SHP77 treated with DMSO at 0.1 percent for 48 hours (cell line): Measurements from ENCODE around the gene ZNF143.
"Not testable (repeated sequence)": the region's sequence is repeated elsewhere in the genome, so short reads cannot be mapped to it uniquely, and the experiment has no call there.

ENCODE experiments used
- DNase-seq: peaks from one replicate; lab custom pipeline; 2025; lab: John Stamatoyannopoulos, UW

ZNF143 gene

DNA sequence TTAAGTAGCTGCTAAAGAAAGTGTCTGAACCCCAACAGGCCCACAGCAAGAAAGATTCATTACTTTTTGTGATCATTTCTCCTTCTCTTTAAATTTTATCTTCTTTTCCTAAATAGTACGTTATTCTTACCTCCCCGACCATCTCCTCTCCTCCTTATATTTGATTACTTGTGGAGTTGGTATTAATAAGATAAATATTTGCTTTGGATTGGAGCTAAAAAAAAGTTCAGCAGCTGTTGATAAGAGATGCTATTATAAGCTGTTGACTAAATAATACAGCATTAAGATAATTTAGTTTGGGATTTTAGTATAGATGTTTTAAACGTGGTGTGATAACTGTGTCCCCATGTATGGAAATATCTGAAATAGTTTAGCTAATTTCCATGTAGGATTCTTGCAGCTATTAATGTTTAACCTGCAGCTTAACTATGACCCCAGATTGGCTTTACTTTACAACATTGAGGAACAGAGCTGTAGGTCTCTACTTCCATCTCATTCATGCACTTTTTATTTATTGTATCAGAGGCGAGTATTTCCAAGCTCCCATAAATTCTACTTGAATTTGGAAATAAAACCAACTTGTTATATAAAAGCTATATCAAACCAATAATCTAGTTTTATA lies 37.8 kb downstream of the ZNF143 start:
- DNase-seq, result no peak

DNA sequence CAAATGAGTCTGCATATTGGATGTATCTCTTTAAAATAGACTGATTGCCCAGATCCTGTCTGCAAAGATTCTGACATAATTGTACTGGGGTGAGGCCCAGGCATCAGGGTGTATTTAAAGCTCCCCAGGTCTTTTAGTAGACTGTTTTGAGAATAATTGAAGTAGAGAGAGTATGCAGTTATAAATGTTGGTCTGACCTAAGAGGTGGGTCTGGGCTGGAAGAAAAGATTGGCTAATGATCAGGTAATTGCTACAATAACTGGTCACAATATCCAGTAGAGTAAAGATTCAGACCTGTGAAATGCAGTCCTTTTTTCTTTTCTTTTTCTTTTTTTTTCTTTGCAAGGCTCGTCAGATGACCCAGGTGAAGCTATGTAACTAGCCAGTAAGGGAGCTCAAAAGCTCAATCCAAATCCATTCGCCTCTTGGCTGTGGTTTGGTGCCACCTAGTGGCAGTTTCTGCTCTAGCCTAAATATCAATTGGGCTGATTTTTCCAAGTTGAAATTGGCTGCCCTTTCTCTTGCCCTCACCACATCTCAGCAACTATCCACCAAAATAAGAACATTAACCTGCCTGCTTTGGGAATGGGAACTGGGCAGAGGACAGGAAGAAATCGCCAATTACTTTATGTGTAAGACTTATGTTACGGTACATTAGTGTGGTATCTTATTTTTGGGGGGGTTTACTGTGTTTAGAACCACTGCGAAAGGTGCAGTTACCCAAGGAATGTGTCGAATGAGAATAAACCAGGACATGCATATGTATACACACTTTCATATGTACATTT lies 45.9 kb downstream of the ZNF143 start:
- DNase-seq, result peak; percentile 10

DNA sequence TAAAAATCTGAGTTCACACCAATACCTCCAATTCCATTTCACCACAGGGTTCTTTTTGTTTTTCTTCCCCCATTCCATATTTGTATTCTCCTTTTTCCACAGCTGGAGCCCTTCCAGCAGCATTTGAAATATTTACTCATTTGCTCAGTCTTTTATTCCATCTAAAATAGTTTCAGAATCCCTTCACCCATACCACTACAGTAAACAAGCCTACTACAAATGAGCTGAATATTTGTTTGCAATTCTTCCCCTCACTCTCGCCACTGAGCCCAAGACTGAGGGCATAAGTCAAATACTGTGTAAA lies 46.4 kb downstream of the ZNF143 start:
- DNase-seq, result no peak

DNA sequence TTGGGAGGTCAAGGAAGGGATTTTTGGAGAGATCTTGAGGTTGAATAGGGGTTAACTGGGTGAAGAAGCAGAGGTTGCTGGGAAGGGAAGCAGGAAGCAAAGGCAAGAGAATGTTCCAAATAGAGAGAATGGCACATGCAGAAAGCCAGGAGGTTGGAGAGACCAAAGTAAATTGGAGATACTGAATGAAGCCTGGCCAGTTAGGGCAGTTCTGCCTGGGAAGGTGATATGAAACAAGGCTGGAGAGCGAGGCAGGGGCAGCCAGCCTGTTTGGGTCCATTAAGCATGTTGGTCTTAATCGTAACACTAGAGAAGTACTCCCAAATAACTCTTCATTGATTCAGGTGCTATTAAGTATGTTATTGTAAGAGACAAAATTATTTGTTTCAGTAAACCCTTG lies 48.2 kb downstream of the ZNF143 start:
- DNase-seq, result no peak

DNA sequence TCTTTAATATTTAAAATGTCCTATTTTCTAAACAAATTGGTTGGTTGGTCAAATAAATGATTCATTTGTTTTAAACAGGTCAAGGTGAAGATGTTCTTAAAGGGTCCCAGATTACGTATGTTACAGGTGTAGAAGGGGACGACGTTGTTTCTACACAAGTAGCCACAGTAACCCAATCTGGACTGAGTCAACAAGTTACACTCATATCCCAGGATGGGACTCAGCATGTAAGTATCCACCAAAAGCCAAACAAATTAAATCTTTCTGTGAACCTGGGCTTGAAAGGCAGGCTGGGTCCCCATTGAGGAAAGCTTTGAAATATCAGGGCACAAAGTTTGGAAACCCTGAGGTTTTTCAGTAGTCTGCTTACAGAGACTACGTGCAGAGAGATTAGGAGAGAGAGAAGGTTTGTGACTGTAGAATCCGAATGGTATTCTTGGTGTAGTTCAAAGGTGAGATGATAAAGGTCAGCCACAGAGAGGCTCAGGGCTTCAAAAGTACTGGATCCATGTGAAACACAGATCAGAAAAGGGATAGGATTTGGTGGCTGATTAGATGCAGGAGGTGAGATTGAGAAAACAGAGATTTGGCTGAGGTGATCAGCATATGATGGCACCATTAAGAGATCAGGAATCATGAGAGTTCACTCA lies 51.7 kb downstream of the ZNF143 start:
- DNase-seq, result no peak

DNA sequence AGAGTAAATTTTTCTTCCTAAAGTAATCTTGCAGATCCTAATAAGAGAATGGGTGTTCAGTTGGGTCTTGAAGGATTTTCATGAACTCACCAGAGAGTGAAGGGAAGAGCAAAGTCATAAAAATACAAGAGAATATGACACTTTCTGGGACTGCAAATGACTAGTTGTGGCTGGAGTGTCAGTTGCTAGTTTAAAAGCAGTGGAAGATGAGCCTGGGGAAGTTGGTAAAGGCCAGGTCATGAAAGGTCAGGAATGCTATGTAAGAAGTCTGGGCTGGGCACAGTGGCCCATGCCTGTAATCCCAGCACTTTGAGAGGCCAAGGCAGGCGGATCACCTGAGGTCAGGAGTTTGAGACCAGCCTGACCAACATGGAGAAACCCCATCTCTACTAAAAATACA lies 53.8 kb downstream of the ZNF143 start:
- DNase-seq, result not testable (repeated sequence)

DNA sequence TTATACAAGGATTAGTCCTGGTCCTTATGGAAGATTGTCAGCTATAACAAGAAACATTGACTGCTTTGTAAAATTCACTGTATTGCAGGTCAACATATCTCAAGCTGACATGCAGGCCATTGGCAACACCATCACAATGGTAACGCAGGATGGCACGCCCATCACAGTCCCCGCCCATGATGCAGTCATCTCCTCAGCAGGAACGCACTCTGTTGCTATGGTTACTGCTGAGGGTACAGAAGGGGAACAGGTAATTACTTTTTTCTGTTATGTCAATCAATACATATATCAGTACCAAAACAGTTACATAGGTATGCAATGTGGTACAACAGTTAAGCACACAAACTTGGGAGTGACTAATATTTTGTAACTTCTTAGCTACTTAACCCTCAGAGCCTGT lies 55.3 kb downstream of the ZNF143 start:
- no peak for DNase-seq

DNA sequence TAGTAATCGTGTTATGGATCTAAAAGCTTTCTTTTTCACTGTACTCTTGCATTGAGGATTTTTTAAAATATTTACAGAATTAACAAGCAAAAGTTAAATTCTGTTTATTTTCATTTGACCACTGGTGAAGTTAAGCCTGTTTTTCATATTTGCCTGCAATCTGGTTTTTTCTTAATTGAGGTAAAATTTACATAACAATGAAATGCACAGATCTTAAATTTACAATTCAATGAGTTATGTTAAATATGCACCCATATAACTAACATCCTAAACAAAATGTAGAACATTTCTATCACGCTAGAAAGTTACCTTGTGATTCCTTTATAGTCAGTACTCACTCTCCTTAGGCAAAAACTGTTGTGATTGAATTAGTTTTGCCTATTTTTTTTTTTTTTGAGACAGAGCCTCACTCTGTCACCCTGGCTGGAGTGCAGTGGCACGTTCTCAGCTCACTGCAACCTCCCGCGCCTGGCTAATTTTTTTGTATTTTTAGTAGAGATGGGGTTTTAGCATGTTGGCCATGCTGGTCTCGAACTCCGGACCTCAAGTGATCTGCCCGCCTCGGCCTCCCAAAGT lies 58.1 kb downstream of the ZNF143 start:
- no peak for DNase-seq

DNA sequence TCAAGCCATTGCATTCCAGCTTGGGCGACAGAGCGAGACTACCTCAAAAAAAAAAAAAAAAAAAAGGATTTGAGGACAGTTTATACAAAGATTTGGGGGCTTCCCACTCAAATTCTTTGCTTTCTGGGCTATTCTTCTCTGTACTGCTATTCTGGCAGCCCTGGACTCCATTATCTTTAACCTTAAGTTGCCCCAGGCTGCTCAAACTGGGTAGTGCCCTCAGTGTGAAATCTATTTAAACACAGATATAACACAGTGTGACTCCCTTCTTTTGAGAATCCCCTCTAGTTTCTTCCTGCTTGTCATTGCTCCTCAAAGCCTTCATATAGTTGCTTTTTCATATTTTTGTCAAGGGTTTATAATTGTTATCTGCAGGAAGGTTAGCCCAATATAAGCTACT lies 63.2 kb downstream of the ZNF143 start:
- DNase-seq, result no peak

DNA sequence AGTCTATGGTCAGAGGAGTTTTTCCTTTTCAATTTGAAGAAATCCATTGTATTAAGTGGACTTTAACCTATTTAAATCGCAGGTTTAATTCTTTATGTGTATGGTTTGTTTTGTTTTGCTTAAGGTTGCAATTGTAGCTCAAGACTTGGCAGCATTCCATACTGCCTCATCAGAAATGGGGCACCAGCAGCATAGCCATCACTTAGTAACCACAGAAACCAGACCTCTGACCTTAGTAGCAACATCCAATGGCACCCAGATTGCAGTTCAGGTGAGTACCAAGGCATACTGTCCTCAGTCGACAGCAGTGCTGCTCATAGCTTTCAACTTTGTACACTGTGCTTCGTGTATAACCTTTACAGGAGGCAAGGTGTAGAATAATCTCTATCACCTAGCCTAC lies 64.3 kb downstream of the ZNF143 start:
- no peak for DNase-seq

DNA sequence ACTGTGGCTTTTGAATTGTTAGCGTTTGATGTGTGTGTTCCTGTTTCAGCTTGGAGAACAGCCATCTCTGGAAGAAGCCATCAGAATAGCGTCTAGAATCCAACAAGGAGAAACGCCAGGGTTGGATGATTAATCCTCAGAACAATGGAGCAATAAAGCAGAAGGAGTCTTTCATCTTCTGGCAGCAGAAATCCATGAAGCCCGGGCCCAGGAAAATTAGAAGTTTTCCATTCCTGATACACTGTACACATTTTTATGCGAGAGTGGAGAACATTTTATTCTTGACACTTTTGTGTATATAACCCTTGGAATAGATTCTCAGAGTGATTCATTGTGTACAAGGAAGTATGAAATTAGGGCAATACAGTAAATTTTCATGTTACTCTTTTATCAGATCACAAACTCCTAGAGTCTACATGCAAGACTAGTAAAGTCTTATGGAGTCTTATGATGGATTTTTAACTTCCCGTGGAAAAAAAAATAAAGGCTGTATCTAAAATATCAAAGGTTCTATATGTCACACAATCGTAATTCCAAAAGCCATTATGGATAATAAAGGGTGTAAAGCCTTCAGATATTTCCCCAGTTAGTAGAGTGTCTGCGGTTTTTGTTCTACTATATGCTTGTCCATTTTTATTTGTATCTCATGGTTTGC lies 66.8 kb downstream of the ZNF143 start:
- no peak for DNase-seq

DNA sequence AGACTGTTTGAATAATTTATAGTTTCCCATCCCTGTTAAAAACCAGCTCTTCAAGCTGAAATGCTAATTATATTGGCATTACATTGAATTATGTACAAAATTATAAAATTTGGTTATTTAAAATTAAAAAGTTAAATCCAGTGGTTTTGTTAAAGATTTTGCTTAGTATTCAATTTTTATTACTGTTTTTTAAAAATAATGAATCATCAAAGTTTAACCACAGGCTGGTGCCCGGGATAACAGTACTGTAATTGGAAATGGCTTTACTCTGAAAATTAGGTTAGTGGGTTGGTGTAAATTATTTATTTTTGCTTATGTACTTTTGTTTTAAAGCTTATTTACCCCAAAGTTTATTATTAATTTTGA lies 67.3 kb downstream of the ZNF143 start:
- no peak for DNase-seq

DNA sequence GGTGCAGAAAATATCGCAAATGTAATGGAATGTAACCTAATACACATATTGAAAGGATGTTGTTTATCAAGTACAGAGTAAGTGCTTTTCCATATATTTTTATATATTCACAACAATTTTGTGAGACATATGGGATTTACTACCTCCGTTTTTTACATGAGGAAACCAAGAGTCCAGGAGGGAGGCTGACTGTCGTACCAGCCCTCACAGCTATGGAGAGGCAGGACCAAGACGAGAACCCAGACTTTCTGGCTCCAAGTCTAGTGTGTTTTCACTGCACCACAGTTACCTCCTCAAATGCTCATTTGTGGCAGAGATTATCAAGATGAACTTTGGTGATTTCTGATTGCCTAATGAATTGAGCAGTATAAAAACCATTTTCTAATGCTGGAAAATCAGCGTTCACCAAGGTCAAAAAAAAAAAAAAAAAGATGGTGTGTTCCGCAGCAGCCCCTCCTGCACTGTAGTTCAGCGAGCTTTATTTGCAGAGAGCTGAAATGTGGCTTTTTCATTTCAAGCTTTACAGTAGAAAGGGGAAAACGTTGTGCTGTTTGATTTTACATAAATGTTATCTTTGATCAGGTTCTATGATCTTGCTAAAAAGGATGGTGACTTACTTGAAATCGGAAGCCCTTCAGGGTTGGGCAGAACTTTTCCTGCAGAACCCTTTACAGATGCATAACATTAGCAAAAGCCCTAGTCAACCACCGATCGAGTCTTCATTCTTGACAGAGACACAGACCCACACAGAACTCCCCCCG lies 67.9 kb downstream of the ZNF143 start:
- DNase-seq, result no peak

DNA sequence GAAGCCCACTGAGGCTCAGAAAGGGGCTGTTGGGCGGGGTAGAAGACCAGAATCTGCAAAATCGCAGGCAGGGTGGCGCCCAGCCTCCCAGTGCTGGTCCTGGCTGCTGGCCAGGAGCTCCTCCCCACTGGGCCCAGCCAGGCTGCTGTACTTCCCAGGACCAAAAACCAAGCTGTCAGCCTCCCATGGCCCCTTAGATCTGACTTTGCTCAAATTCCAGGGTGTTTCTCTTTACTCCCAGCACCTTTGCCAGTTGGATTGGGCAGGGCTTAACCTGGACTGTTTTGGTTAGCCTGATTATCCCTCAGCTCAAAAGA lies 68.5 kb downstream of the ZNF143 start:
- no peak for DNase-seq

DNA sequence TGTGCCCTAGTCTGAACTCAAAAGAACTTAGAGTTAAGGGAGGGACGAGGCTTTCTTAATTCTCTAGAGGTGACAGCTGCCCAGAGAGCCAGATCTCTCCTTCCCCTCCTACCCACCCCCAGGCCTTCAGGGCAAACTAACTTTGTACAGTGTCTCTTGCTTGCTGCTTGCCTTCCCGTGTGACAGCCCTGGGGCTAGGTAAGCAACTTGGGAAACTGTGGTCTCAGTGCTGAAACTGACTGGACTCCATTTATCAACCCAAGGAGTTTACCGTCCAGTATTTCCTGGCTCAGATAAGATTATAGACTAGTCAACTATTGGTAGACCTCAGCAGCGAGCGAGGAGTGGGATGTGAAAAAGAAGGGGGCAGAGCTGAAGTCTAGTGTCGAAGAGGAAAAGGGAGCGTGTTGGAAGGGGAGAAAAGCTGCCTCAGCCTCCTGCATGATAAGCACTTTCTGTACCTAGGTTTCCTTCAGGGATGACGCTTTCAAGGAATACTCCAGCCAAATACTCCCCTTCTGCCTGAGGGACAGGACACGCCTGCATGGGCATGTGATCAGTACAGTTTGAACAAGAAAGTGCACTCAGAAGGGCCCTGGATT lies 69.3 kb downstream of the ZNF143 start:
- no peak for DNase-seq

DNA sequence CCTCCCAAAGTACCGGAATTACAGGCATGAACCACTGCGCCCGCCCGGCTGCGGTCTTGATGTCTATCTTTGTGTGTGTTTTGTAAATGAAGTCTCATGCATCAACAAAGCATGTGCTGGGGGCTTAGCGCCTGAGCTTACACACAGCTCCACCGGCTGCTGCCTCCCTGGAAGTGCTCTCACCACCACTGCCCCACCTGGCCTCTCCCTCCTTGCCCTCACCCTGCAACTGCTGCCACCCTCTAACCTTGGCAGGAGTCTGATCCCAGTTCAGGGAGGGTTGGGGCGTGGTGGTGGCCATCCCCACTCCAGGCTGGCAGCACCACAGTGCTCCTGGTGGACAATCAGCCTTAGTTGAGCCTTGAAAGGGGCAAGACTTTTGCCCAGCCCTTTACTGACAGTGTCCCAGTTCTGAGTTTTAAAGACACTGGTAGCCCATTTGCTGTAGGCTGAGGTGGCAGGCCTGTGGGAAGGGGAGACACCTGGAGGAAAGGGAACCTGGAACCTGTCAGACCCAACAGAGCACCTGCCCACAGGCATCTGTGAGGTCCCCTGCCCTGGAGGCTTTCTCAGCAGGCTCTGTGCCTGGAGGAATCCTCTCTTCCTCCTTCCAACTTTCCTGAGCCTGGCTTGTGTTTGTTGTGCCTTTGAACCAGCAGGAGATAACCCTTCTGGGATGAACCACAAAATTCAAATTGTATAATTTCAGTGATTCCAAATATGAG lies 70.3 kb downstream of the ZNF143 start:
- DNase-seq, result no peak

DNA sequence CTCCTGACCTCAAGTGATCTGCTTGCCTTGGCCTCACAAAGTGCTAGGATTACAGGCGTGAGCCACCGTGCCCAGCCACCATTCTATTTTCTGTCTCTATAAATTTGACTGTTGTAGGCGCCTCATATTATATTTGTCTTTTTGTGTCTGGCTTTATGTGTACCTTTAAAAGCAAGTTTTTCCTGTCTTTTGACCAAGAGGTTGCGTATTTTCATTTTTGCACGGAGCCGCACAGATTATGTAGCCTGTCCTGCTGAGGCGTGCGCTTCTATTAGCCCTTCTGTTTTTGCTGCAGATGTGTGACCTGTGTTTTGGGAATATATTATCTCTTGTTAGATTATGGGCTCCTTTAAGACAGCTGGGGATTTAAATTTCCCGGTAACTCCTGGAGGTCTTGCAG lies 72.2 kb downstream of the ZNF143 start:
- DNase-seq, result no peak

DNA sequence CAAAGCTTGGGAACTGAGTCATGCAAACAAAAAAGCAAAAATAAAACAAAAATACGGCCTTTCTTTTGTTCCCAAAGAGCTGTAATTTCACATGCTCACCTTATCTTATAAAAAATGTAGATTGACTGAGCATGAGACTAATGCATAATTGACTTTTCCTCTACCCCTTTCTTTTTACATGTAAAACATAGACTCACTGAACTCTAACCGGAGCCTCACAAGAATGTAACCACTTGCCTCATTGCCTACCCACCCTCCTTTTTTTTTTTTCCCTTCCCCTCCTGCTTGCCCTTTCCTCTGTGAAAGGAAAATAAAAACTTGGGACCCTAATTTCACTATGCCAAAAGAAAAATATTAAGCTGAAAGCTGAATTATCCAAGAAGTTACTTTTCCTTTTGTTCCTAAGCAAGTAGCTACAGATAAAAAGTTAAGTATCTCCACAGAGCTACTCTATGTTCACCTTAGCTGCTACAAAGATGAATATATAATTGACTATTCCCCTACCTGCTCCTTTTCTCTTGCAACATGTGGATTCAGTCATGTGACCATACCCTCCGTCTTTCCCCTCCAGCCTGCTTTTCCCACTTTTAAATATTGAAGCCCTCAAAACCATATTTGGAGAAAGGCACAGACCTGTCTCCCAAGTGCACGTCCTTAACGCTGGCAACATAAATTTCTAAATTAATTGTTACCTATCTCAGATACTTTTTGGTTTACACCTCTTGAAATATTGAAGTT lies 73.1 kb downstream of the ZNF143 start:
- DNase-seq, result no peak

DNA sequence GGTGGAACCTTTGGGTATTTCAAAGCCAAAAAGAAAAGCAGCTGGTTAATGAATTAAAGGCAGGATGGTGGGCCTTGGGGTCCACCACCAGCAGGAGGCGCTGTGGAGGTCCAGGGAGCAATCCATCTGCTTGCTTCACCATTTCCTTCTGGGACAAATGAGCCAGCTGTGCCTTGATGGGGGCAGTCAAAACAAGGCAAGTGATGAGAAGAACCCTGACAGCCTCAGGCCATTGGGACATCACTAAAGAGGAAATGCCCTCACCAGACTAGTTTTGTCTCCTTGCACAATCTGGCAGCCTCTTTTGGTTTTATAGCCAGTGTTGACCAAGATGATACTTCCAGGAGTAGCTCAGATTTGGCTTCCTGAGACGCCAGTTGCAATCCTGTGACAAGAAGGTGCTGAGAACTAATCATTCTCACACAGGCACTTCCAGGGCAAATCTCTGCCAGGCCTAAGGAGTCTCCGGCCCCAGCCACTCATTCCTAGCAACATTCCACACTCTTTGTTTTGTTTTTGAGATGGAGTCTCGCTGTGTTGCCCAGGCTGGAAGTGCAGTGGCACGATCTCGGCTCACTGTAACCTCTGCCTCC lies 74.5 kb downstream of the ZNF143 start:
- no peak for DNase-seq

DNA sequence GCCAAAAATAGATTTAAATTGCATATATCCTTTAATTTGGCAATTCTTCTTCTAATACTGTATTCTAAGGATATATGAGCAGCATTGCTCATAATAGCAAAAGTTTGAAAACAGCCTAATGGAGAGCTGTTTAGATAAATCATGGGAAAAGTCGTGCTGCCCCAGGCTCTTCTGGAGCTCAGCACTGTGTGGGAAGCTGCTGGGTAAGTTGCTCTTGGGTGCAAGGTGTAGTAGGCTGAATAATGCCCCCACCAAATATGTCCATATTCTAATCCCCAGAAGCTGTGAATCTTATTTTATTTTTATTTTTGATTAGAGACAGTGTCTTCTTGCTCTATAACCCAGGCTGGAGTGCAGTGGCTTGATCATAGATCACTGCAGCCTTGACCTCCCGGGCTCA lies 77.7 kb downstream of the ZNF143 start:
- DNase-seq, result no peak
